A673 (cell line): Measurements from ENCODE around the gene RARRES2. TPM values are rescaled to one million over a fixed set of nuclear protein-coding genes. Genes with fewer than 3 reads are reported as not detected.

Experiments used
- BruUV-seq: library from RNA; stranded (reverse); fragments of 400-500 nt; replicated peaks from 2 replicates; lab custom pipeline; 2021; lab: Mats Ljungman, UMichigan
- CTCF ChIA-PET: fragments of 300-600 bp; sonication (Branson Sonifier 250); formaldehyde crosslinking; loops from one replicate; lab custom pipeline; 2022; ENCODE audit warnings: antibody characterized with exemption; lab: Charles Lee
- POLR2A ChIA-PET: fragments of 300-600 bp; sonication (Branson Sonifier 250); formaldehyde crosslinking; loops from one replicate; lab custom pipeline; 2022; ENCODE audit warnings: antibody characterized with exemption; ENCODE audit not compliant: low non-redundant PET; lab: Charles Lee
- DNase-seq: peaks from one replicate; pipeline ENCODE4 v3.0.0-alpha.2; 2015; ENCODE audit warnings: low spot score
- H3K27ac ChIP-seq: fragments of 200-600 bp; sonication (generic); 2 replicates; pipeline ENCODE4 v1.5.1; 2016; ENCODE audit warnings: mixed run types, low read depth, mild to moderate bottlenecking, mixed read lengths, antibody characterized with exemption, low read length; ENCODE audit not compliant: poor library complexity, severe bottlenecking
- H3K27me3 ChIP-seq: fragments of 200-600 bp; sonication (generic); replicated peaks from 2 replicates; pipeline ENCODE4 v1.6.1; 2017; ENCODE audit warnings: mixed run types, low read depth, mild to moderate bottlenecking, mixed read lengths, antibody characterized with exemption, low read length; ENCODE audit not compliant: insufficient read depth, poor library complexity
- H3K36me3 ChIP-seq: fragments of 200-600 bp; sonication (generic); 2 replicates; pipeline ENCODE4 v1.6.1; 2016; ENCODE audit warnings: mixed run types, mild to moderate bottlenecking, mixed read lengths, antibody characterized with exemption, low read length; ENCODE audit not compliant: insufficient read depth, poor library complexity, severe bottlenecking
- H3K4me1 ChIP-seq: fragments of 200-600 bp; sonication (generic); 2 replicates; pipeline ENCODE4 v1.6.1; 2017; ENCODE audit warnings: mixed run types, mild to moderate bottlenecking, mixed read lengths, antibody characterized with exemption, low read length; ENCODE audit not compliant: insufficient read depth, poor library complexity, severe bottlenecking
- H3K4me3 ChIP-seq: fragments of 200-600 bp; sonication (generic); 2 replicates; pipeline ENCODE4 v1.5.1; 2016; ENCODE audit warnings: low read depth, mixed run types, mild to moderate bottlenecking, mixed read lengths, low read length; ENCODE audit not compliant: poor library complexity, severe bottlenecking
- H3K9me3 ChIP-seq: fragments of 200-600 bp; sonication (generic); 2 replicates; pipeline ENCODE4 v1.6.1; 2016; ENCODE audit warnings: mixed run types, low read depth, mild to moderate bottlenecking, mixed read lengths, antibody characterized with exemption, low read length; ENCODE audit not compliant: poor library complexity, severe bottlenecking
- CTCF ChIP-seq: fragments of 300-800, 200-600 bp; sonication (generic); conservative IDR thresholded peaks from 2 replicates; pipeline ENCODE4 v1.5.1; 2017; ENCODE audit warnings: low read depth, mild to moderate bottlenecking, antibody characterized with exemption, low read length, moderate library complexity, mixed read lengths
- EZH2 ChIP-seq: fragments of 200-600 bp; sonication (generic); IDR thresholded peaks from 2 replicates; pipeline ENCODE4 v1.6.1; 2017; ENCODE audit warnings: borderline replicate concordance, low read depth, mild to moderate bottlenecking, mixed read lengths, antibody characterized with exemption, low read length; ENCODE audit not compliant: poor library complexity, severe bottlenecking
- intact Hi-C: fragments of 100-400 bp; cut with micrococcal nuclease; formaldehyde crosslinking; loops from one replicate; pipeline ENCODE4 v1.10.0; 2022; ENCODE audit not compliant: unreplicated experiment
- total RNA-seq: library from RNA; stranded (reverse); gene quantifications from 2 replicates; pipeline ENCODE4 v1.2.3, GENCODE V29; 2021

RARRES2 gene
- total RNA-seq, 1 experiment from 2014 or later = not detected

- peaks cover 28% of the 10 kb centered on the region for H3K36me3 ChIP-seq
- peak; percentile 64 for DNase-seq
- H3K4me1 ChIP-seq = peaks cover 16% of the 10 kb centered on the region
- TF ChIP-seq EZH2 = no peak
- H3K9me3 ChIP-seq = no peaks in the 10 kb centered on the region
- no peak overlapping the region for H3K4me3 ChIP-seq
- POLR2A ChIA-PET = no interaction called here
- intact Hi-C loops = no loop called here
- CTCF ChIA-PET = interaction anchor here (0.5 kb wide), 1 partner anchor 14 kb away, joined by 3 read pairs; no protein-coding TSS in a partner anchor
- no peak overlapping the region for H3K27ac ChIP-seq
- no peaks in the 10 kb centered on the region for H3K27me3 ChIP-seq
- no TSS peak for BruUV-seq
These were observed 34.5 kb upstream of the RARRES2 start for GRCh38 chr7:150375662-150376521.

- peaks cover 28% of the 10 kb centered on the region for H3K36me3 ChIP-seq
These were observed 33.0 kb upstream of the RARRES2 start for GRCh38 chr7:150374472-150374871.

GRCh38 chr7:150374026-150374425 is 32.6 kb upstream of the RARRES2 start:
- no peak overlapping the region for H3K27ac ChIP-seq
- intact Hi-C loops = no loop called here
- POLR2A ChIA-PET = no interaction called here

More at GRCh38 chr7:150374472-150374871, 33.0 kb upstream of the RARRES2 start:
- Histone ChIP-seq H3K4me1 (peaks cover 29% of the 10 kb centered on the region), H3K27ac (no peak overlapping the region), H3K4me3 (no peak overlapping the region), H3K27me3 (no peaks in the 10 kb centered on the region), H3K9me3 (no peaks in the 10 kb centered on the region)
- no peak for TF ChIP-seq EZH2
- TF ChIP-seq CTCF = no peak
- no peak for DNase-seq
- CTCF ChIA-PET = no interaction called here
- POLR2A ChIA-PET = interaction anchor here (0.5 kb wide), 1 partner anchor 8 kb away, joined by 4 read pairs; no protein-coding TSS in a partner anchor
- intact Hi-C loops = no loop called here
- BruUV-seq = no TSS peak

More at GRCh38 chr7:150374026-150374425, 32.6 kb upstream of the RARRES2 start:
- CTCF ChIA-PET = no interaction called here
- DNase-seq = no peak
- no peak overlapping the region for H3K4me3 ChIP-seq
- BruUV-seq = no TSS peak
- H3K9me3 ChIP-seq = no peaks in the 10 kb centered on the region
- TF ChIP-seq CTCF = no peak
- no peak for TF ChIP-seq EZH2
- no peaks in the 10 kb centered on the region for H3K27me3 ChIP-seq
- peaks cover 30% of the 10 kb centered on the region for H3K4me1 ChIP-seq
- peaks cover 28% of the 10 kb centered on the region for H3K36me3 ChIP-seq
